GM18861 (cell line): ENCODE data around the gene REV3L.
"Not testable (repeated sequence)": the region's sequence is repeated elsewhere in the genome, so short reads cannot be mapped to it uniquely, and the experiment has no call there.

ENCODE experiments used
- ATAC-seq: cut with Tn5 transposase; IDR thresholded peaks from one replicate; pipeline ENCODE4 v1.9.1; 2021; ENCODE audit not compliant: unreplicated experiment

Gene REV3L

GRCh38 chr6:111266276-111266675, 216.7 kb downstream of the REV3L start:
- no peak for ATAC-seq

GRCh38 chr6:111265842-111266241, 217.2 kb downstream of the REV3L start:
- ATAC-seq = no peak

GRCh38 chr6:111263837-111264236, 219.2 kb downstream of the REV3L start:
- ATAC-seq = no peak

GRCh38 chr6:111260570-111261298, 222.3 kb downstream of the REV3L start:
- no peak for ATAC-seq

- peak; percentile 96 for ATAC-seq
These were observed 223.8 kb downstream of the REV3L start for GRCh38 chr6:111259089-111259831.

GRCh38 chr6:111258615-111259088, 224.4 kb downstream of the REV3L start:
- no peak for ATAC-seq

GRCh38 chr6:111258010-111258409, 225.0 kb downstream of the REV3L start:
- ATAC-seq = no peak

- ATAC-seq = no peak
These were observed 226.4 kb downstream of the REV3L start for GRCh38 chr6:111256646-111257045.

GRCh38 chr6:111255838-111256237, 227.2 kb downstream of the REV3L start:
- ATAC-seq = not testable (repeated sequence)

- ATAC-seq = no peak
These were observed 228.2 kb downstream of the REV3L start for GRCh38 chr6:111254779-111255166.

- ATAC-seq = no peak
These were observed 228.8 kb downstream of the REV3L start for GRCh38 chr6:111254004-111254778.

- ATAC-seq = no peak
These were observed 230.3 kb downstream of the REV3L start for GRCh38 chr6:111252726-111253125.

GRCh38 chr6:111250791-111251354, 232.1 kb downstream of the REV3L start:
- peak; percentile 71 for ATAC-seq
